ENCODE measurements around the gene ELOF1. TPM values are rescaled to one million over a fixed set of nuclear protein-coding genes. Genes with fewer than 3 reads are reported as not detected.

Gene ELOF1
- total and polyA plus RNA-seq, 2 of the 13 experiments (the other 11 are each of a cell fraction or from before 2014, with no cell fraction given) = 14.5 to 43.2 TPM

- peak; percentile 72 for TF ChIP-seq ZNF687 (CRISPR knock-in tag; IDR thresholded peaks at IDR 0.05)
- peak; percentile 1; the same call in 1 of the 2 replicates for TF ChIP-seq NFKB2 (CRISPR knock-in tag; IDR thresholded peaks at IDR 0.05; ENCODE audit: borderline replicate concordance)
- TF ChIP-seq ZNF296 (CRISPR knock-in tag; conservative IDR thresholded peaks at IDR 0.05) = no peak
- TF ChIP-seq KLF11 (CRISPR knock-in tag; IDR thresholded peaks at IDR 0.05) = no peak
- TF ChIP-seq ZNF280D (CRISPR knock-in tag; IDR thresholded peaks at IDR 0.05) = no peak
- peak; percentile 57; the same call in 1 of the 2 replicates for TF ChIP-seq HIVEP1 (CRISPR knock-in tag; IDR thresholded peaks at IDR 0.05)
- no peak for TF ChIP-seq DRAP1 (CRISPR knock-in tag; IDR thresholded peaks at IDR 0.05)
- no peak for TF ChIP-seq PHB2 (IDR thresholded peaks at IDR 0.05; ENCODE audit: partially characterized antibody)
- TF ChIP-seq REL (CRISPR knock-in tag; conservative IDR thresholded peaks at IDR 0.05) = no peak
- 0 out of 2 replicates have a peak, but pooled peaks have one; percentile 44 for TF ChIP-seq E2F2 (CRISPR knock-in tag; IDR thresholded peaks at IDR 0.05; ENCODE audit: borderline replicate concordance)
- no peak for TF ChIP-seq SSRP1 (CRISPR knock-in tag; IDR thresholded peaks at IDR 0.05)
- TF ChIP-seq FOSL1 (CRISPR knock-in tag; IDR thresholded peaks at IDR 0.05; ENCODE audit: borderline replicate concordance) = no peak
- no peak for TF ChIP-seq ZNF713 (CRISPR knock-in tag; IDR thresholded peaks at IDR 0.05)
- TF ChIP-seq ZNF10 (CRISPR knock-in tag; IDR thresholded peaks at IDR 0.05; ENCODE audit: borderline replicate concordance, low read depth) = no peak
- TF ChIP-seq PCBP2 (optimal IDR thresholded peaks at IDR 0.05; ENCODE audit: low read depth, low read length, poor library complexity, severe bottlenecking) = no peak
- TF ChIP-seq ZNF160 (CRISPR knock-in tag; IDR thresholded peaks at IDR 0.05) = 0 out of 2 replicates have a peak, but pooled peaks have one; percentile 30
- no peak for TF ChIP-seq TMF1 (CRISPR knock-in tag; IDR thresholded peaks at IDR 0.05; ENCODE audit: low read depth)
- TF ChIP-seq ZNF276 (CRISPR knock-in tag; IDR thresholded peaks at IDR 0.05; ENCODE audit: low read depth) = no peak
Measured at GRCh38 chr19:11506101-11506555, 52.9 kb downstream of the ELOF1 start (continued).
